Keratinocyte (primary cell): Measurements from ENCODE around the gene SNAPC1. TPM values are rescaled to one million over a fixed set of nuclear protein-coding genes. Genes with fewer than 3 reads are reported as not detected.

ENCODE experiments used
- DNase-seq: peaks from one replicate; pipeline ENCODE4 v3.0.0-alpha.2; 2011; ENCODE audit warnings: low read depth, missing footprints, low spot score
- FAIRE-seq: peaks from 2 replicates; lab custom pipeline; 2011; peaks lifted over from hg19 to GRCh38; lab: Jason Lieb, UNC
- H2AFZ ChIP-seq: 2 replicates; pipeline ENCODE4 v1.6.0; 2012; ENCODE audit warnings: low read length, control low read depth, inconsistent platforms; ENCODE audit not compliant: control insufficient read depth
- H3K27ac ChIP-seq: 2 replicates; pipeline ENCODE4 v1.5.1; 2011; ENCODE audit warnings: low read length; ENCODE audit not compliant: control insufficient read depth, insufficient read depth
- H3K27me3 ChIP-seq: 3 replicates; pipeline ENCODE4 v1.6.0; 2011; ENCODE audit warnings: low read length; ENCODE audit not compliant: control insufficient read depth, insufficient read depth; ENCODE audit errors: extremely low read depth
- H3K36me3 ChIP-seq, 2 experiments: 2 replicates in 1 of 2; 3 replicates in 1 of 2; pipeline ENCODE4 v1.5.1; 2011; ENCODE audit warnings: low read length in 2 of 2, mild to moderate bottlenecking in 1 of 2; ENCODE audit not compliant: control insufficient read depth in 2 of 2, insufficient read depth in 2 of 2; ENCODE audit errors: extremely low read depth in 1 of 2
- H3K4me1 ChIP-seq: 3 replicates; pipeline ENCODE4 v1.5.1; 2011; ENCODE audit warnings: low read length; ENCODE audit not compliant: control insufficient read depth, insufficient read depth; ENCODE audit errors: extremely low read depth
- H3K4me2 ChIP-seq: 3 replicates; pipeline ENCODE4 v1.6.0; 2011; ENCODE audit warnings: low read depth, low read length; ENCODE audit not compliant: control insufficient read depth, insufficient read depth; ENCODE audit errors: extremely low read depth
- H3K4me3 ChIP-seq, 3 experiments: fragments of 200-600 bp in 1 of 3; sonication (generic) in 1 of 3; 2 replicates in 2 of 3; 3 replicates in 1 of 3; pipeline ENCODE4 v1.5.1; 2011 to 2016; ENCODE audit warnings: low read length in 3 of 3, mild to moderate bottlenecking in 3 of 3, control low read depth in 2 of 3, inconsistent platforms in 1 of 3, low read depth in 1 of 3, mixed read lengths in 1 of 3, mixed run types in 1 of 3, moderate library complexity in 1 of 3; ENCODE audit not compliant: control insufficient read depth in 2 of 3, insufficient read depth in 2 of 3; ENCODE audit errors: extremely low read depth in 1 of 3
- H3K79me2 ChIP-seq: 2 replicates; pipeline ENCODE4 v1.6.0; 2012; ENCODE audit warnings: low read length; ENCODE audit not compliant: control insufficient read depth, insufficient read depth
- H3K9ac ChIP-seq: 3 replicates; pipeline ENCODE4 v1.6.0; 2011; ENCODE audit warnings: low read length; ENCODE audit not compliant: control insufficient read depth, insufficient read depth; ENCODE audit errors: extremely low read depth
- H3K9me1 ChIP-seq: 3 replicates; pipeline ENCODE4 v1.6.0; 2011; ENCODE audit warnings: low read length; ENCODE audit not compliant: control insufficient read depth, insufficient read depth; ENCODE audit errors: extremely low read depth
- H3K9me3 ChIP-seq: 2 replicates; pipeline ENCODE4 v1.5.1; 2012; ENCODE audit warnings: low read depth, low read length; ENCODE audit not compliant: control insufficient read depth
- H4K20me1 ChIP-seq: 3 replicates; pipeline ENCODE4 v1.6.0; 2011; ENCODE audit warnings: low read length; ENCODE audit not compliant: control insufficient read depth, insufficient read depth; ENCODE audit errors: extremely low read depth
- CTCF ChIP-seq, 3 experiments: IDR thresholded peaks in 1 of 3; conservative IDR thresholded peaks in 1 of 3; optimal IDR thresholded peaks in 1 of 3; 2 replicates in 2 of 3; 3 replicates in 1 of 3; pipeline versions ENCODE3 to v1.5.1; 2011; ENCODE audit warnings: low read length in 3 of 3, mild to moderate bottlenecking in 3 of 3, moderate library complexity in 2 of 3, control low read depth in 1 of 3, inconsistent platforms in 1 of 3; ENCODE audit not compliant: insufficient read depth in 2 of 3; ENCODE audit errors: extremely low read depth in 1 of 3
- EZH2 ChIP-seq: IDR thresholded peaks from one replicate; pipeline ENCODE4 v1.6.1; 2012; ENCODE audit warnings: inconsistent platforms, mild to moderate bottlenecking, low read length, moderate library complexity
- dilution Hi-C: fragments of 300-500 bp; cut with MboI; formaldehyde crosslinking; loops from one replicate; pipeline ENCODE4 v1.7.0; 2020; ENCODE audit warnings: low sequenced_read_pairs; ENCODE audit not compliant: extremely low pct_ligation_motif_present
- polyA plus RNA-seq, 5 experiments: library from polyadenylated mRNA; depleted of rRNA in 3 of 5; stranded (reverse) in 3 of 5; stranded (forward) in 1 of 5; unstranded in 1 of 5; fragments of >200 nt; gene quantifications; 1 replicate in 1 of 5; 2 replicates in 3 of 5; 3 replicates in 1 of 5; pipeline versions ENCODE4 v1.2.1 to v1.2.3, GENCODE V29; 2011 to 2012; ENCODE audit warnings: missing spikeins in 2 of 5, low read depth in 1 of 5, low replicate concordance in 1 of 5

SNAPC1 gene
- polyA plus RNA-seq, 1 donor (not counting 4 experiments of a cell fraction or from before 2014, with no cell fraction given), result 17.7 TPM

DNA sequence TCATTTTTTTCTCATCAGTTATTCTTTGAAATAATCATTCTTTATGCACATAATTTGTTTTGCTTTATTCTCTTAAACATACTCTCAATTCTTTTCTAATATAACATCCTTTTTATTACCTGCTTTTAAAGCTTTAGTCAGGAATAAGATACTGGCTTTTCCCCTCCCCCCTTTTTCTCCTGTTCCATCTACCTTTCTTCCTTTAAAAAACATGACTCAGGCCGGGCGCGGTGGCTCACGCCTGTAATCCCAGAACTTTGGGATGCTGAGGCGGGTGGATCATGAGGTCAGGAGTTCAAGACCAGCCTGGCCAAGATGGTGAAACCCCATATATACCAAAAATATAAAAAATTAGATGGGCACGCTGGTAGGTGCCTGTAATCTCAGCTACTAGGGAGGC is 41.5 kb upstream of the SNAPC1 start:
- no peak overlapping the region for H2AFZ ChIP-seq
- no peaks in the 10 kb centered on the region for H3K9me1 ChIP-seq
- no peaks in the 10 kb centered on the region for H3K9me3 ChIP-seq
- H3K79me2 ChIP-seq, result peaks cover 57% of the 10 kb centered on the region
- H3K27ac ChIP-seq, result no peak overlapping the region
- dilution Hi-C loops, result no loop called here
- peaks cover 9% of the 10 kb centered on the region for H4K20me1 ChIP-seq
- DNase-seq (no peak), FAIRE-seq (no peak)
- H3K4me3 ChIP-seq, result no peak overlapping the region
- H3K27me3 ChIP-seq, result no peaks in the 10 kb centered on the region
- H3K4me1 ChIP-seq, result peaks cover 6% of the 10 kb centered on the region
- no peak overlapping the region for H3K9ac ChIP-seq
- no peak overlapping the region for H3K4me2 ChIP-seq
- TF ChIP-seq CTCF (optimal IDR thresholded peaks at IDR 0.05 in 1 of 3, IDR thresholded peaks at IDR 0.05 in 1 of 3, conservative IDR thresholded peaks at IDR 0.05 in 1 of 3; ENCODE audit: extremely low read depth in 1 of 3, insufficient read depth in 2 of 3, low read length in 3 of 3) (no peak), EZH2 (no peak)
- peaks cover 5 to 25% of the 10 kb centered on the region in 2 experiments for H3K36me3 ChIP-seq

GRCh38 chr14:61724133-61724532 is 38.1 kb upstream of the SNAPC1 start:
- Histone ChIP-seq H3K9me3 (no peaks in the 10 kb centered on the region), H4K20me1 (peaks cover 2% of the 10 kb centered on the region), H3K36me3 (peaks cover 8 to 25% of the 10 kb centered on the region in 2 experiments), H3K27me3 (no peaks in the 10 kb centered on the region), H3K4me3 (no peak overlapping the region), H3K9me1 (no peaks in the 10 kb centered on the region), H3K9ac (no peak overlapping the region), H3K27ac (no peak overlapping the region), H3K4me2 (no peak overlapping the region), H2AFZ (no peak overlapping the region), H3K79me2 (peaks cover 26% of the 10 kb centered on the region), H3K4me1 (no peaks in the 10 kb centered on the region)
- DNase-seq (no peak), FAIRE-seq (no peak)
- dilution Hi-C loops, result no loop called here
- no peak for TF ChIP-seq EZH2
- no peak for TF ChIP-seq CTCF (optimal IDR thresholded peaks at IDR 0.05 in 1 of 3, IDR thresholded peaks at IDR 0.05 in 1 of 3, conservative IDR thresholded peaks at IDR 0.05 in 1 of 3; ENCODE audit: extremely low read depth in 1 of 3, insufficient read depth in 2 of 3, low read length in 3 of 3)
